GM21360 (cell line): Measurements from ENCODE around the gene MAMDC2.

Experiments
- ATAC-seq: cut with Tn5 transposase; IDR thresholded peaks from one replicate; pipeline ENCODE4 v1.9.1; 2021; ENCODE audit warnings: mild to moderate bottlenecking, moderate library complexity; ENCODE audit not compliant: unreplicated experiment

Gene MAMDC2

GRCh38 chr9:70131296-70131695, 87.6 kb downstream of the MAMDC2 start:
- no peak for ATAC-seq

- no peak for ATAC-seq
These were observed 89.9 kb downstream of the MAMDC2 start for GRCh38 chr9:70133253-70134208.

DNA sequence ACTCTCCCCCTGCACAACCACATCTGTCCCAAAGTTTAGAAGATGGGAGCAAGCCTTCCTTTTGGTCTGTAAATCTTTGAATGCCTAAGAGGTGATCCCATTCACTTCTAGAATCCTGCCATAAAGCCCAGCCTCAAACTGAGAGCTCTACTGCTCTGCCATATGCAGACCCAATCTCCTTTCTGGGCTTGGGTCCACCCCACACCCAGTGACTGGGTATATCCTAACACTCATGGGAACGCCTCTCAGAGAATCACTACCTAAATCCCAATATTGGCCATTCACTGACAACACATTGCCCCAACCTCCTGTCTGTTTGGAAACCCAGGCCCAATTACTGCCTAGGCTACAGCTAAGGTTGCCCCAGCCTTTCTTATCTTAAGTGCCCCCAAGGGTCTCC, 90.7 kb downstream of the MAMDC2 start:
- no peak for ATAC-seq

GRCh38 chr9:70135176-70135575, 91.5 kb downstream of the MAMDC2 start:
- no peak for ATAC-seq

GRCh38 chr9:70136632-70137031, 93.0 kb downstream of the MAMDC2 start:
- ATAC-seq: no peak

DNA sequence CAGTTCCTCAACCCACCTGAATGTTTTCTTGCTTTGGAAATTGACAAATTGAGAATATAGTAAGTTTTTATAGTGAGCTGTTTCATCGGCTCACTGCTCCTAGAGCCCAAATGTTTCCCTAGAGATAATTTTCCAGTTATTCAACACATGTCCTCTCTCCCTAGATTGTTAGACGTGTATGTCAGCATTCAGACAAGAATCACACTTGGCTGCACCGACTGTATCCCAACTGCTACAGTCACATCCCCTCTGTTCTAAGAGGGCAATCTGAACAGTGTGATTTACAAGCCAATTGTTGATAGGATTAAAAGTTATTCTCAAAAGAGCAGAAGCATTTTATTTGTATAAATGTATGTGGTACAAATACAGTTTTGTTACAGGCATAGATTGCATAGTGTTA, 93.9 kb downstream of the MAMDC2 start:
- ATAC-seq: no peak

- no peak for ATAC-seq
These were observed 98.5 kb downstream of the MAMDC2 start for GRCh38 chr9:70142101-70142500.

GRCh38 chr9:70143394-70144130, 99.9 kb downstream of the MAMDC2 start:
- ATAC-seq: no peak

DNA sequence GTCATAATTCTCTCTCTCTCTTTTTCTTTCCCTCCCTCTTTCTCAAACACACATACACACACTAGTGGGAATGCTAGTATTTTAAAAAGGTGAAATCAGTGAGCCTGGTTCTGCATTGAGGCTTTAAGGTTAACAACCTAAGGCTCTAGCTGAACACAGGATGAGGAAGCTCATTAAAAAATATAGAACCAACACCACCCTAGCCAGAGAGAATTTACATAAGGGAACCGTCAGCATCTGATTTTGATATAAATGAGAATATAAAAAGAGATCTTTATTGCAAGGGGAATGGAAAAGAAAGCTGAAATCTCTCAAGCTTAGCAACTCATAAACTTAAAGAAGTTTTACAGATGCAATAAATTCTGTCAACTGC, 100.5 kb downstream of the MAMDC2 start:
- no peak for ATAC-seq

GRCh38 chr9:70145981-70146380, 102.3 kb downstream of the MAMDC2 start:
- no peak for ATAC-seq

DNA sequence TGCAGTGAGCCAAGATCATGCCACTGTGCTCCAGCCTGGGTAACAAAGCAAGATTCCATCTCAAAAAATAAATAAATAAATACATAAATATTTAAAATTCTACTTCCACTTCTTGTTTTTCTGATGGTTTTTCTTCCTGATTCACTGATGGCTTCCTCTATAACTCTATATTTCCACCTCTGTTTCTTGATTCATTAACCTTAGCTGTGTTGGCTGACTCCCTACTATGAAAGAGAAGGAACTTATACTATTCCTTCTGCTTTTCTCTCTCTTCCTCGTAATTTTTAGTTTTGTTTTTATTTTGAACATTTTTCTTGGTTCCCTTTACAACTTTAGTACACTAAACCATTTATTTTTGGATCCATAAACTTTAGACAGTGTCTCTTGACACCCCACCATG, 103.5 kb downstream of the MAMDC2 start:
- no peak for ATAC-seq

DNA sequence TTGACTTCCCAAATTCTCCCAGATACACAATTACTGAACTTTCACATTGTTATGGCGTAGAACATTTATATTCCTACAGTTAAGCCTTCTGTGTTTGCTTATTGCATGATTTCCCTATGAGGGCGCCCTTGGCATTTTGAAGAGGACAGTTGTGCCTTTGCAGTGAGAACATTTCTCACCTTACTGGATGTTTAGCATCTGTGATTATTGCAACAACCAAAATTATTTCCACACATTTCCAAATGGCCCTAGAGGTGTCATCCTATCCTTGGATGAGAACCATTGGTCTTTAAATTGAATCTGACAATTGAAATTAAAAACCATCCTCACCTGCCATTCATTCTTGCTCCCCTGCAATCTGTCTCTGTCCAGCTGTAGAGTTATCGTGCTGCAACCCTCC, 104.0 kb downstream of the MAMDC2 start:
- no peak for ATAC-seq

DNA sequence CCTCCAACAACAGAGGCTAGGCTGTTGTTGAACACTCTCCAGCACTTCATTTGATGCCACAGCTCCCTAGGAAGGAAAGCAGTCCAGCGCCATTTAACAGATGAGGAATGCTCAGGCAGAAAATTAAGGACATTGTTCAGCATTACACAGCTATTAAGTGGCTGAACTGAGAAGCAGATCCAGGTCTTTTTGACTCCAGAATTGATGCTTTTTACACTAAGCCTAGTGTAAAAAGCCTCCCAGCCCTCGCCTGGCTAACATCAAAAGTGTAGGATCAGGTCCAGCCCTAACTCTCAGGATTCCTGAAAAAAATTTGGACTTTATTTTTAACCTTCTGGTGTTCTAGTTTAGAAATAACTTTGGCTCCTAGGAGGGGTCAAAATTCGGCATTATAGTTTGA, 108.7 kb downstream of the MAMDC2 start:
- no peak for ATAC-seq

DNA sequence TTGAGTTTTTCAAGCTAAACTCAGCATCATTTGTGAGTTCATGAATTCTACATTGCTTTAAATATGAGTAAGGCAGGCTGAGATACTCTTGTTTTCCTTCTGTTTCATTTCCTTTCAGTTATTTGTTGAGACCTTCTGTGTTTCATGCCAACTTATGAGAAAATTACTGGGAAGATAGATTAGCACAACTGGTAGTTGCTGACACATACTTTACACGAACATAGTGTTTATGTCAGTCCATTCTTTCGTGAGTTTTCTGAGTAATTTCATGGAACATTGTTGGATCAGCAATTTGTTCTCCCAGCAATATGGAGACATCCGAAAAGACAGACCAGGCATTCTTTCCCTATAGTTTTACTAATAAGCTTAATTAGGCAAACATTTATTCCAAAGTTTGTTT, 113.1 kb downstream of the MAMDC2 start:
- no peak for ATAC-seq

DNA sequence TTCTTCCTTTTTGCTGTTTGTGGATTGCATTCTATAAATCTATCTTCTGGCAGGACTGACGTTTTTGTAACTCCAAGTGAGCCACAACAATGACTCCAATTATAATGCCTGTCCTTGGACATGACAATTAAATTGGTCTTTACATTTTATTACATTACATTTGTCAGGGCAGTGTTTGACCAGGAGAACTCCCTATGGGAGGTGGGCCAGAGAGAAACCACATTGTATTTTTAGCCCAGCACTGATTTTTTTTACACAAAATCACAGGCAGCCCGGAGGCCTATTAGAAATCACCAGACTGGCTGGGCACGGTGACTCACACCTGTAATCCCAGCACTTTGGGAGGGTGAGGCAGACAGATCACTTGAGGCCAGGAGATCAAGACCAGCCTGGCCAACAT, 116.0 kb downstream of the MAMDC2 start:
- ATAC-seq: no peak

DNA sequence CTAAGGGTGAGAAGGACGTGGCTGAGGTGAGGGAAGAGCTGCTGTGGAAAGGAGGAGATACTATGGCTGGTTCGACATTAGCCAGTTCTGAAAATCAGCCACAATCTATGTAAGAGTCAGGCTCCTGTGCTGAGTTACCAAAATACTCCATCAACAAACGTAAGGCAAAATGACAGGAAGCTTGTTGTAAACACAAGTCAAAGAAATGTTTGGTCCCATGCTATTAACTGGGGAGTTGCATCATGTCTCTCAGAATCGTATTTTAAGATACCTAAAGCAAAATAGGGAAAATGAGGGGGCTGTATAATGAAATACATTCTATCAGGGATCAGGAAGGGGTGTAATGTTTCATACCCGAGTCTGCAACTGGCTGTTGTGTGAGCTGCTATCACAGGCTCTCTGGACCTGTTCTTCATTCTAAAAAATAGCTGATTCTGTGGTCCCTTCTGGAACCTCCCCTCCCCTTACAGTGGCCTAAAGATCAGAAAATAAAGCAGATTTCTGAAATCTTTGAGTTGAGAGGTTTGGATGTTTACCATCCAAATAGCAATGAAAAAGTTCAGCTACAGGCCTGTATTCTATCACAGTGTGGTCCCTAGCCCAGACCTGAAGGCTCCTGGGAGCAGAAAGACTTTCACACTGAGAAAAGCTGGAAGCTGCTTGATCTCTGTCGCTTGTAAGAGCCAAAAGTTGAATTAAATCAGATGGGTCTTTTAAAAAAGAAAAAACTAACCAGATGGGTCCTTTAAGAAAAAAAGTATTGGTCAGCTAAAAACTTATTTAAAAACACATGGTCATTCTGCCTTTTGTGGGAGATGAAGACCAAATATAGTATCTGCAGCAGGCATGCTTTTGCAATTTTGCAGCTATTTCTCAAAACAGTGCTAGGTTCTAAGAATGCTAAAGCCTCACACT, 117.3 kb downstream of the MAMDC2 start:
- no peak for ATAC-seq

GRCh38 chr9:70165006-70165602, 121.5 kb downstream of the MAMDC2 start:
- ATAC-seq: no peak

DNA sequence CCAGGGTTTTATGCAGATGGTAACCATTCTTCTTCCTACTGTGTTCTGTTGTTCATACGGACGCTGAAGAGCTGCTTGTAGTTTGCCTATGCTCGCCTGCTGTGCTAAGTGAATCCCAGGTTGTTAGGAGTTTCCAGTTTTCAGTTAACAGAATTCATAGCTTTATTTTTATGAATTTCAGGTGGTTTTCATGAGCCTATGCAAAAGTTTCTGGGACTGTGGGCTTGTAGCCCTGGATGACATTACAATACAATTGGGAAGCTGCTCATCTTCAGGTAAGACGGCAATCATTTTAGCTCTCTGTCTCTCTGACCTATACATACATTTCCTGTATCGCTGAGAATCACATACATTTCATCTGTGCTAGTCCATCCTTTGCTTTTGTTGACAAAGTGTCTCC, 124.9 kb downstream of the MAMDC2 start:
- no peak for ATAC-seq

DNA sequence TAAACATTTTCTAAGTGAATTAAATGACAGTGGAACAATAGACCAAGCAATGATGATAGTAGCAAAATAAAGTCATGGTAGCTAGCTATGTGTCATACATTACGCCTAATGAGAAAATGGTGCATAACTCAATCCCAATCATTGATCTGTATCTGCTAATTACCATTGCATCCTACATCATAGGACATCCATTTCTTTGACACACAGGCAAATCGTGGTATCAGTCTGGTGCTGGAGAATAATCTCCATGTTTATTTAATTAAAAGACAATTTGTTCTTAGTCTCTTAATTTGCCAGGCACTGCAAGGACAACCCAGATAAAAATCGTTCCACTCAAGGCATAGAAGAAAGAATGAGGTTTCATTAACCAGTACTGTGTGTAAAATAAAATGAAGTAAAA, 125.6 kb downstream of the MAMDC2 start:
- ATAC-seq: no peak

GRCh38 chr9:70170151-70170790, 126.6 kb downstream of the MAMDC2 start:
- ATAC-seq: no peak
